ENCODE measurements around the gene APPBP2. TPM values are rescaled to one million over a fixed set of nuclear protein-coding genes. Genes with fewer than 3 reads are reported as not detected.

The APPBP2 gene
- total RNA-seq, 3 donors from 2014 or later, result 26.6 to 41.9 (median 30.2) TPM

DNA sequence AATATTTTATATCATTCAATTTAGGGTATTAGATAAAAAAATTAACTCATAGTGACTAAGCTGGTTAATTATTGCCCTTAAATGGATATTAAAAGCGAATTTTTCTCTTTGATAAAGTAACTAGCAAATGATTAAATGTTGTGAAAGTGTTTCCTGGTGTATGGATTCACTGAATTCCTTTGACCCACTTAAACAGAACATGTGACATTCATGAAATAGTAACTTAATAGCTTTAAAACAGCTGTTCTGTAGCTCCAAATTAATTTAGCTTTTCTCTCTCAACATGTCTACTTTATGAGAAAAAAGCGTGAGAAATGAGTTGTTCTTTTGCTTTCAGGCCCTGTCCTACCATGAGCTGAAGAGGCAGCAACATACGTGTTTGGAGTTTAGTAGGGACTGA lies 36.4 kb upstream of the APPBP2 start:
- Histone ChIP-seq H3K4me3 (no peak overlapping the region), H3K36me3 (no peaks in the 10 kb centered on the region), H3K27ac (no peak overlapping the region), H3K9me3 (peaks cover 0 to 6% of the 10 kb centered on the region in 2 donors), H3K27me3 (no peaks in the 10 kb centered on the region), H3K4me1 (no peaks in the 10 kb centered on the region)
- intact Hi-C loops (cut with DNase I; ENCODE audit: low total_unique reads), result no loop called here
- TF ChIP-seq POLR2AphosphoS5 (IDR thresholded peaks at IDR 0.05) (no peak), POLR2A (IDR thresholded peaks at IDR 0.05) (no peak), CTCF (IDR thresholded peaks at IDR 0.05) (no peak)
- no peak for DNase-seq (ENCODE audit: low spot score in 2 of 2)

DNA sequence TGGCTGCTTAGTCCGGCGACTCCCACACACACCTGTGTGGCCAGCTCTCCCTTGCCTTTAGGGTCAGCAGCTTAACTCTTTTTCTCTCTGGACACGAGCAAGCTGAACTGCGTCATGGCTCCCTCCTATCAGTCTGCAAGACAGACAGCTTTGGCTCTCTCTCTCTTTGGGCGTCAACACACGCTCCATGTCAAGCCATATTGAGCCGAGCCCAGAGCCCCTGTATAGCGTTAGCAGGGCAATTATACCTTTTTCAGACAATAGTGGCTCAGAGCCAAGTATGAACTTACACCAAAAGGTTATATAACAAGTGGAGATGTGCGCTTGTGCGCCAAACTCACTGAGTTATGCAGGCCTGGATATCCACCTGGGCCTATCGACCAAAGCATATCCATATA lies 34.8 kb upstream of the APPBP2 start:
- DNase-seq (ENCODE audit: low spot score in 2 of 2), result no peak
- Histone ChIP-seq H3K9me3 (peaks cover 0 to 10% of the 10 kb centered on the region in 2 donors), H3K36me3 (no peaks in the 10 kb centered on the region), H3K27ac (no peak overlapping the region), H3K4me3 (no peak overlapping the region), H3K27me3 (no peaks in the 10 kb centered on the region), H3K4me1 (no peaks in the 10 kb centered on the region)
- TF ChIP-seq POLR2AphosphoS5 (IDR thresholded peaks at IDR 0.05), result no peak
- TF ChIP-seq CTCF (IDR thresholded peaks at IDR 0.05), result no peak
- no peak for TF ChIP-seq POLR2A (IDR thresholded peaks at IDR 0.05)
- intact Hi-C loops (cut with DNase I; ENCODE audit: low total_unique reads), result no loop called here

GRCh38 chr17:60559995-60560859 lies 34.2 kb upstream of the APPBP2 start:
- Histone ChIP-seq H3K27ac (no peak overlapping the region), H3K27me3 (no peaks in the 10 kb centered on the region), H3K4me3 (no peak overlapping the region), H3K4me1 (no peaks in the 10 kb centered on the region), H3K36me3 (no peaks in the 10 kb centered on the region), H3K9me3 (peaks cover 0 to 10% of the 10 kb centered on the region in 2 donors)
- TF ChIP-seq CTCF (IDR thresholded peaks at IDR 0.05), result no peak
- TF ChIP-seq POLR2AphosphoS5 (IDR thresholded peaks at IDR 0.05), result no peak
- TF ChIP-seq POLR2A (IDR thresholded peaks at IDR 0.05), result no peak
- no peak for DNase-seq (ENCODE audit: low spot score in 2 of 2)
- intact Hi-C loops (cut with DNase I; ENCODE audit: low total_unique reads), result no loop called here

DNA sequence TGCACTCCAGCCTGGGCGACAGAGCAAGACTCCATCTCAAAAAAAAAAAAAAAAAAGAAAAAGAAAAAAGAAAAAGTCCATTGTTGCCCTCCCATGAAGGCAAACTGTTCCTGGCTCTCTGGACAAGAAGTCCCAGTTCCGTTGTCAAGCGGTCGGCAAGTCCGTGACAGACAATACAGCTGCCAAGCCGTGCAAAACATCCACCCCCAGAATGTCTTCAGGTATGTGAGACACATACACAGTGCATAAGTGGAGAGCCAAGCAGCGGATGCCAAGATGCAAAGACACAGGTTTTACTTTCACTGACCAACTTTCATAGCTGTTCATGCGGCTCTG lies 33.6 kb upstream of the APPBP2 start:
- intact Hi-C loops (cut with DNase I; ENCODE audit: low total_unique reads), result no loop called here

More for the DNA sequence above, 33.6 kb upstream of the APPBP2 start:
- peak in 1 of 2 donors; percentile 22 for DNase-seq (ENCODE audit: low spot score in 2 of 2)
- TF ChIP-seq POLR2AphosphoS5 (IDR thresholded peaks at IDR 0.05) (no peak), POLR2A (IDR thresholded peaks at IDR 0.05) (no peak), CTCF (IDR thresholded peaks at IDR 0.05) (no peak)
- Histone ChIP-seq H3K9me3 (peaks cover 0 to 10% of the 10 kb centered on the region in 2 donors), H3K27me3 (no peaks in the 10 kb centered on the region), H3K27ac (no peak overlapping the region), H3K36me3 (no peaks in the 10 kb centered on the region), H3K4me3 (no peak overlapping the region), H3K4me1 (no peaks in the 10 kb centered on the region)

All from breast epithelium (tissue), 4 donors.